HUDEP-2 (cell line): ENCODE results near the gene PTPRA.
"Not testable (repeated sequence)": the region's sequence is repeated elsewhere in the genome, so short reads cannot be mapped to it uniquely, and the experiment has no call there.

ENCODE experiments used
- DNase-seq, 76 experiments: peaks; one replicate each; lab custom pipeline; 2025; ENCODE audit not compliant: unreplicated experiment in 76 of 76; lab: John Stamatoyannopoulos, UW

PTPRA gene

GRCh38 chr20:3031524-3032147 is 158.4 kb downstream of the PTPRA start:
- DNase-seq, result no peak

DNA sequence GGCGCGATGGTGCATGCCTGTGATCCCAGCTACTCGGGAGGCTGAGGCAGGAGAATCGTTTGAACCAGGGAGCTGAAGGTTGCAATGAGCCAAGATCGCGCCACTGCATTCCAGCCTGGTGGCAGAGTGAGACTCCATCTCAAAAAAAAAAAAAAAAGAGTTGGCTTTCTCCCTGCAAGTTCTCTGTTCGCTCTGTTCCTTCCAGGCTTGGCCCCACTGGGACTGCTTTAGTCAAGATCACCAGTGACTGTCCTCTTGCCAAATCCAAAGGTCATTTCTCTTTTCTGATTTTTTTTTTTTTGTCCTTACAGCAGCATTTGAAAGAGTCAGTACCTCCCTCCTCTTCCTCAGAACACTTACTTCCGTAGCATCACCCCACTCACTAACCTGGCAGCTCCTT is 159.3 kb downstream of the PTPRA start:
- no peak for DNase-seq

GRCh38 chr20:3037654-3038053 is 164.4 kb downstream of the PTPRA start:
- DNase-seq, result no peak

GRCh38 chr20:3038454-3038853 is 165.2 kb downstream of the PTPRA start:
- DNase-seq, result no peak

GRCh38 chr20:3039426-3039825 is 166.1 kb downstream of the PTPRA start:
- no peak for DNase-seq

GRCh38 chr20:3040086-3040485 is 166.8 kb downstream of the PTPRA start:
- no peak for DNase-seq

- DNase-seq, result no peak
Measured at GRCh38 chr20:3041854-3042409, 168.7 kb downstream of the PTPRA start.

- DNase-seq, result no peak
Measured at GRCh38 chr20:3042625-3043024, 169.3 kb downstream of the PTPRA start.

DNA sequence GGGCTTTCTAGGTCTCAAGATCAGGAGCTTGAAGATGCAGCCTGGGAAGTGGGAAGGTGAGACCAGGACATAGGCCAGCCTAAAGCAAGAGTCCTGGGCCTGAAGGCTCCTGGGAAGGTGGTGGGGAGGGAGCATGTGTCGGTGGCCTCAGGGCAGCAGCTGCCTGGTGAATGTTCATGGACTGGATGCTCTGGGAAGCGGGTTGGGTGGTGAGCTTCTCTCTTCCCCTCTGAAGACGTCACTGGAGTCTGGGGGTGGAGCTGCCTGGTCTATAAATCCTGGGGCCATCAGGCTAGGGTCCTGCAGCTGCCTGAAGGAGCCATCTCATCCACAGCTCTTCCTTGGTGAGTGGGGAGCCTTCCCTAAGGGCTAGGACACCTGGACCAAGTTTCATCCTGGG is 170.0 kb downstream of the PTPRA start, which contains the start of gene GNRH2:
Gene GNRH2 (plus strand): TSS at position 301 of the 400 bp plus-strand sequence. CDS start 793 bp downstream, outside the sequence.
- no peak for DNase-seq

DNA sequence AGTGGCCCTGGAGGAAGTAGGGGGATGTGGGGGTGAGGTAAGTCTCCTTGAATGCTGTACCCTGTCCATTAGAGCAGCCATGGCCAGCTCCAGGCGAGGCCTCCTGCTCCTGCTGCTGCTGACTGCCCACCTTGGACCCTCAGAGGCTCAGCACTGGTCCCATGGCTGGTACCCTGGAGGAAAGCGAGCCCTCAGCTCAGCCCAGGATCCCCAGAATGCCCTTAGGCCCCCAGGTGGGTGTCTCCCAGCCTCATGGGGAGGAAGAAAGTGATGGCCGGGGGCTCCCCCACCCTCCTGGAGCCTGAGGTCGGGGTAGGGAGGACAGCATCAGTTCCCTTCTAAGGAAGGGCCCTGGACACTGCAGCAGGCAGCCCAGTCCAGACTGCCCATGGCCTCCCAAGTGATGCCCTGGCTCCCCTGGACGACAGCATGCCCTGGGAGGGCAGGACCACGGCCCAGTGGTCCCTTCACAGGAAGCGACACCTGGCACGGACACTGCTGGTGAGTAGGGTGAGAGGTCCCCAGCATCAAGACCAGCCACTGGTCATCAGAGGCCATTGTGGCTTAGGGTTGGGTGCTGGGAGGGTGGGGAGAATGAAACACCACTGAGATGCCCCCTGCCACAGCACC is 171.2 kb downstream of the PTPRA start:
- no peak for DNase-seq

DNA sequence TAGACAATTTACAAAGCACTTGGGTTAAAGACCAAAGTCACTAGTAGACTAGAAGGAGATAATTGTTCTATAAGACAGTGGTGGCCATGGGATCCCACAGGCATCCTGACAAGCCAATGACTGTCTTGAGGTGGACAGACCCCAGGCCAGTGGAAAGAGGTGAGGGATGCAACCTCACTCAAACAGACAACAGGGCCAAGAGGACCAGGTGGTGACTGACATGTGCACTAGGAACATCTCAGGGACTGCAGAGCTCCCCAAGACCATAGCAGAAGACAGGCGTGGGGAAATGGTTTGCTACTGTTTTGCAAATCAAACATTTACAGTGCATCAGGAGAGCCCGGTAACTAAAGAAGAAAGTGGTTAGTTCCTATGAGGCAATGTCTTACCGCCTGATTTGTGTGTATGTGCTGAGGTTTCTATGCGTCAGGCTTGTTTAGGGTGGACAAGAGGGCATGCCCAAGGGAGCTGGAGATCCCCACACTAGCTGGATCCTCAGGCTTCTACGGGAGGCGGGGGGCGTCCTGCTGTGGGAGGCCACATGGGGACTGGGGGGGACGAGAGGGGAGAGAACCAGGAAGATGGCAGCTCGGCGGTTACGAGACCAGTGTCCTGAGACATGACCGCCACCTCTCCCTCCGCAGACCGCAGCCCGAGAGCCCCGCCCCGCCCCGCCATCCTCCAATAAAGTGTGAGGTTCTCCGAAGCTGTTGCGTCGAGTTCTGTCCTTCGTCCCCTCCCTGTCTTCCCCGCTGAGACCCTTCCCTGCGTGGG is 171.9 kb downstream of the PTPRA start:
- peak in 63 of 76 experiments; percentile 12 to 86 (median 67) for DNase-seq

DNA sequence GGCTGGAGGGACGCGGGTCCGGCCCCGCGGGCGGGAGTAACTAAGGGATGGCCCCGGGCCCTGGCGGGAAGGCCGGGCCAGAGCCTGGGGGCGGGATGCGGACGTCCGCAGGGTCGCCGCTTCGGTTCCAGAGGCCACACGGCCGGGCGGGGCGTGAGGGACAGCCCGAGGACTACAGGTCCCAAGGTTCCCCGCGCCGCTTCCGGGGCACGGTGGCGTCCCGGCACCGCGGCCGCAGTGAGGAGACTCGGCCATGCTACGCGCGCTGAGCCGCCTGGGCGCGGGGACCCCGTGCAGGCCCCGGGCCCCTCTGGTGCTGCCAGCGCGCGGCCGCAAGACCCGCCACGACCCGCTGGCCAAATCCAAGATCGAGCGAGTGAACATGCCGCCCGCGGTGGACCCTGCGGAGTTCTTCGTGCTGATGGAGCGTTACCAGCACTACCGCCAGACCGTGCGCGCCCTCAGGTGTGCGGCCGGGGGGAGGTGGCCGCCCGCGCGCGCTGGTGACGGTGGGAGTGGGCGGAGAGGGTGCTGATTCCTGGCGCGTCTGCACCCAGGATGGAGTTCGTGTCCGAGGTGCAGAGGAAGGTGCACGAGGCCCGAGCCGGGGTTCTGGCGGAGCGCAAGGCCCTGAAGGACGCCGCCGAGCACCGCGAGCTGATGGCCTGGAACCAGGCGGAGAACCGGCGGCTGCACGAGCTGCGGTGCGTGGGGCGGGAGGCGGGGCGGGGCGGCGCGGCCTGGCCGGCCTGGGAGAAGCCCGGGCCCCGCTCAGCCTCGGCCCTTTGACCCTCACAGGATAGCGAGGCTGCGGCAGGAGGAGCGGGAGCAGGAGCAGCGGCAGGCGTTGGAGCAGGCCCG is 172.8 kb downstream of the PTPRA start, which contains the start of gene MRPS26:
Gene MRPS26 (plus strand): TSS at position 237 of the 861 bp plus-strand sequence. CDS start 17 bp downstream, at position 254.
- peak in 72 of 76 experiments; percentile 15 to 89 (median 71) for DNase-seq

GRCh38 chr20:3046677-3047462 is 173.6 kb downstream of the PTPRA start:
- DNase-seq, result peak in 2 of 76 experiments; percentile 13 to 17

DNA sequence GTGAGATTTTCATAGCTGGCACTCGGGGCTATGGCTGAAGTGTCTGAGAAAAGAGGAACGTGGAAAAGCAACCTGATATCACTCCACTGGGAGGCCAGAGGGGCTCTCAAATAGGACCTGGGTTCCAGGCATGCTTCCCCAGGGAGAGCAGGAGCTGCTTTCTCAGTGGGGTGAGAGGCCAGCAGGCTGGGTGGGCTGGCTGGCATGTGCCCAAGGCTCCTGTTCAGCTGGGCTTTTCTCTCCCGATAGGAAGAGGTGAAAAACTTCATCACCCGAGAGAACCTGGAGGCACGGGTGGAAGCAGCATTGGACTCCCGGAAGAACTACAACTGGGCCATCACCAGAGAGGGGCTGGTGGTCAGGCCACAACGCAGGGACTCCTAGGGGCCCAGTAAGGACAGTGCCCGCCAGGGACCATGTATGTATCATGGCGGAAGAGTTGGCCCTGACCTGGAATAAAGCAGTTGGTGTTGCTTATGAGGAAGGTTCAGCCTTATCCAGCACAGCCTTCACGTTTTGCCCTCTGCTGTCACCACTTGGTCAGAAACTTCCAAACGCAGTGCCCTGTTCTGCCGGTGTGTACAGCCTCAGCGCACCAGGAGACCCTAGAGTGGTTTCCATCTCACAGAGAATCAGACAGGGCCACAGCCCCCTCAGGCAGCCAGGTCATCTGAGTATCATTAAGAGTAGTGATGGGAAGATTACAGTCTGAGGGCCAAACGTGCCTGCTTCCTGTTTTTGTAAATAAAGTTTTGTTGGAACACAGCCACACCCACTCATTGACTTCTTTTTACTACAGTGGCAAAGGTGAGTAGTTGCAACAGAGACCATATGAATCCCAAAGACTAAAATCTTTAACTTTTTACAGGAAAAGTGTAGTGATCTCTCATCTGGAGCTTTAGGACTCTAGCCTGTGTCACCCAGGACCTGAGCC is 174.5 kb downstream of the PTPRA start:
- peak in 1 of 76 experiments; percentile 4 for DNase-seq

DNA sequence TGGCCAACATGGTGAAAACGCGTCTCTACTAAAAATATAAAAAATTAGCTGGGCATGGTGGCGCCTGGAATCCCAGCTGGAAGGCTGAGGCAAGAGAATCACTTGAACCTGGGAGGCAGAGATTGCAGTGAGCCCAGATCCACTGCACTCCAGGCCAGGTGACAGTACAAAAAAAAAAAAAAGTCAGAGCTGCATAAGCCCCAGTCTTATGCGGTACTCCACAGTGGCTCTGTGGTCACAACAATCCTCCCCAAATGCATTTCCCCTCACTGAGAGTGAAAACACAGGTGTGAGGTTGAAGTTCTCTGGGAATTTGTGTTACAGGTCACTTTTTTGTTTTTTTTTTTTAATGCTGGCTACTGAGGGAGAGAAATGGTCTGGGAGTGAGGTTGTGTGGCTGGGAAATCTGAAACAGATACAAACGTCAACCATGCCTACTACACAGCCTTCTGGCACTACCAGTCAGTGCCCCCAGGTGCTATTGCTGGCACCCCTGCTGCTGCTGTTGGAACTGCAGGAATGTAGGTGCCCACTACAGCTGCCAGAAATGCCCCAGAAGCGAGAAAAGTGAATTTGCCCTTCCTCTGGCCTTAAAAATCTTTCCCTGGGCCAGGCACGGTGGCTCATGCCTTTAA is 178.2 kb downstream of the PTPRA start:
- DNase-seq, result no peak

- DNase-seq, result no peak
Measured at GRCh38 chr20:3059489-3059888, 186.2 kb downstream of the PTPRA start.

DNA sequence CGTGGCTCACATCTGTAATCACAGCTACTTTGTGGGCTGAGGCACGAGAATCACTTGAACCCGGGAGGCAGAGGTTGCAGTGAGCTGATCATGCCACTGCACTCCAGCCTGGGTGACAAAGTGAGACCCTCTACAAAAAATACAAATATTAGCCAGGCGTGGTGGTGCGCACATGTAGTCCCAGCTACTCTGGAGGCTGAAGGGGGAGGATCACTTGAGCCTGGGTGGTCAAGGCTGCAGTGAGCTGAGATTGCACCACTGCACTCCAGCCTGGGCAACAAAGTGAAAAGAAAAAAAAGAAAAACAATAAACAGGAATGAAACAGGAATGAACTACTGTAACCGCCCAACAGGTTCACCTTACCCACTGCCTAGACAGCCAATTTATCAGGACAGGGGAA is 190.8 kb downstream of the PTPRA start:
- DNase-seq, result not testable (repeated sequence)
